Esophagus muscularis mucosa (tissue), 4 donors: Measurements from ENCODE around the gene MPST.

Source experiments
- EP300 ChIP-seq: sonication (generic); formaldehyde crosslinking; IDR thresholded peaks from one replicate; pipeline ENCODE4 v1.6.1; 2017; ENCODE audit warnings: antibody characterized with exemption
- POLR2A ChIP-seq: fragments of 450-650 bp; IDR thresholded peaks from one replicate; pipeline ENCODE4 v1.6.1; 2017; ENCODE audit warnings: antibody characterized with exemption, moderate library complexity, mild to moderate bottlenecking, low read depth
- POLR2AphosphoS5 ChIP-seq, 2 donors: sonication (generic); formaldehyde crosslinking; IDR thresholded peaks; one replicate each; pipeline ENCODE4 v1.6.1; 2017; ENCODE audit warnings: antibody characterized with exemption in 2 of 2
- TF ChIP-seq, protein P1 (sequence below), 3 experiments: fragments of 200-600 bp in 2 of 3; fragments of 450-650 bp in 1 of 3; sonication (generic) in 2 of 3; IDR thresholded peaks; one replicate each; pipeline ENCODE4 v1.5.1; 2017 to 2019; ENCODE audit warnings: antibody characterized with exemption in 3 of 3, mild to moderate bottlenecking in 2 of 3, moderate library complexity in 1 of 3

DNA sequence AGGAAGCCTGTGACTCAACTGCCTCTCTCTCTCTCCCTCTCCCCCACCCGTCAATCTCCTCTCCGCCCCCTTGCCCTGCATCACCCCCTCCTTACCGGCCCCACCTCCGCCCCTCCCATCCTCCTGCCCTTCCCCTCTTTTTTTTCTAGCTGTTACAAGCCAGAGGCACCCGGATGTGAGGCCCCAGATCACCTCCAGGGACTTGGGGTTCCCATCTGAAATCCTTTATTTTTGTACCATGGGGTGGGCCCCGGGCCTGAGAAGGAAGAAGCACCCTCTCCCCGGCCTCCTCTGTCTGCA is 42.8 kb downstream of the MPST start:
- TF ChIP-seq, protein P1, sequence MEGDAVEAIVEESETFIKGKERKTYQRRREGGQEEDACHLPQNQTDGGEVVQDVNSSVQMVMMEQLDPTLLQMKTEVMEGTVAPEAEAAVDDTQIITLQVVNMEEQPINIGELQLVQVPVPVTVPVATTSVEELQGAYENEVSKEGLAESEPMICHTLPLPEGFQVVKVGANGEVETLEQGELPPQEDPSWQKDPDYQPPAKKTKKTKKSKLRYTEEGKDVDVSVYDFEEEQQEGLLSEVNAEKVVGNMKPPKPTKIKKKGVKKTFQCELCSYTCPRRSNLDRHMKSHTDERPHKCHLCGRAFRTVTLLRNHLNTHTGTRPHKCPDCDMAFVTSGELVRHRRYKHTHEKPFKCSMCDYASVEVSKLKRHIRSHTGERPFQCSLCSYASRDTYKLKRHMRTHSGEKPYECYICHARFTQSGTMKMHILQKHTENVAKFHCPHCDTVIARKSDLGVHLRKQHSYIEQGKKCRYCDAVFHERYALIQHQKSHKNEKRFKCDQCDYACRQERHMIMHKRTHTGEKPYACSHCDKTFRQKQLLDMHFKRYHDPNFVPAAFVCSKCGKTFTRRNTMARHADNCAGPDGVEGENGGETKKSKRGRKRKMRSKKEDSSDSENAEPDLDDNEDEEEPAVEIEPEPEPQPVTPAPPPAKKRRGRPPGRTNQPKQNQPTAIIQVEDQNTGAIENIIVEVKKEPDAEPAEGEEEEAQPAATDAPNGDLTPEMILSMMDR (IDR thresholded peaks at IDR 0.05): no peak
- TF ChIP-seq POLR2A: no peak
- TF ChIP-seq EP300: no peak
- no peak for TF ChIP-seq POLR2AphosphoS5 (IDR thresholded peaks at IDR 0.05)
